NCI-H2227 (cell line): Measurements from ENCODE around the gene SNW1.
"Not testable (repeated sequence)": the region's sequence is repeated elsewhere in the genome, so short reads cannot be mapped to it uniquely, and the experiment has no call there.

Source experiments
- DNase-seq: peaks from one replicate; lab custom pipeline; 2025; ENCODE audit not compliant: unreplicated experiment; lab: John Stamatoyannopoulos, UW

SNW1 gene

GRCh38 chr14:77760381-77761204, at the start of gene SNW1:
SNW1 (minus strand) TSS chr14:77761156; CDS start chr14:77761127, 29 bp downstream.
- peak; percentile 96 for DNase-seq

DNA sequence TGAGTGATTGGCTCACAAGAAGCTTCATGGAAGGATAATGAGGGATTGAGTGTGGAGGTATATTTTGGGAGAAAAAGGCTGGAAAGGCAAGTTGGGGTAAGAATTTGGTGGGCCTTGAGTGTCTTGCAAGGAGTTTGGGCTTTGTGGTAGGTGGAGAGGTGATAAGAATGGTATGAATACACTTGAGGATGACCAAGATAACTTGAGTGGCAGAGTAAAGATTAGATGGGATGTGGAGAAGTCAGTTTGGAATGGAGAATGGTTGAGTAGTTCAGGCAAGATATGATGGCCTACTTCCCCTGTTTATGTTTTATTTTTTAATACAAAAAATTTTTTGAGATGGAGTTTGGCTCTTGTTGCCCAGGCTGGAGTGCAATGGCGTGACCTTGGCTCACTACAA, 48.1 kb upstream of the SNW1 start:
- DNase-seq, result no peak

DNA sequence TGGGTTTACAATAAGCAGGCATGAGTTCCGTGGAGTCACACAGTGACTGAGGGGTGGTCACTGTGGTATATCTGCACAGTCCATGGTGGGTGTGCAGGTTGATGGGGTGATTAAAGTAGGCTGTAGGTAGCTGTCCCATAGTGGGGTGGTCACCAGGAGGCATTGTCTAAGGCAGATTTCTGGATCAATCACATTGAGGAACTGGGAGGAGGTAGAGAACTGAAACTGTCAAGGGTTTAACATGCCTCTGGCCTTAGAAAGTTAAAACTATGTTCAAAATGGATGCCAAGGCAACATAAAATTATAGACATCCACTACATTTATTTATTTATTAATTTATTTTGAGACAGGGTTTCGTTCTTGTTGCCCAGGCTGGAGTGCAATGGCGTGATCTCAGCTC, 47.3 kb upstream of the SNW1 start:
- DNase-seq, result no peak

GRCh38 chr14:77805706-77806105, 44.8 kb upstream of the SNW1 start:
- no peak for DNase-seq

DNA sequence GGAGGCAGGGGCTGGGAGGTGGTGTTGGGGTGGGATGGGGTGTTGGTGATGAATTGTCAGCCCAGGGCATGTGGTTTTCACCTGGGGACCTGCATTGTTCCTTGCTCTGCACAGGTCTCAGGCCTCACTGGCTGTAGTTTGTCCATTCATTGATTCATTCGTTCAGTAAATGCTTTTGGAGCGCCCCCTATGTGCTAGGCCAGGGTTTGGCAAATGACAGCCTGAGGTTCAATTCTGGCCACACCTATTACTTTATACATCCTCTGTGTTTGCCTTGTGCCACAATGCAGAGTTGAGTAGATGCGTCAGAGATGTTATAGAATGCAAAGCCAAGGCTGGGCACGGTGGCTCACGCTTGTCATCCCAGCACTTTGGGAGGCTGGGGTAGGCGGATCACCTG, 43.6 kb upstream of the SNW1 start:
- no peak for DNase-seq

GRCh38 chr14:77800814-77801213, 39.9 kb upstream of the SNW1 start:
- no peak for DNase-seq

GRCh38 chr14:77799863-77800730, 39.1 kb upstream of the SNW1 start, which contains the start of gene ADCK1:
ADCK1 (plus strand) TSS chr14:77800109; CDS start chr14:77818979, 18,870 bp downstream.
- DNase-seq, result peak; percentile 92

DNA sequence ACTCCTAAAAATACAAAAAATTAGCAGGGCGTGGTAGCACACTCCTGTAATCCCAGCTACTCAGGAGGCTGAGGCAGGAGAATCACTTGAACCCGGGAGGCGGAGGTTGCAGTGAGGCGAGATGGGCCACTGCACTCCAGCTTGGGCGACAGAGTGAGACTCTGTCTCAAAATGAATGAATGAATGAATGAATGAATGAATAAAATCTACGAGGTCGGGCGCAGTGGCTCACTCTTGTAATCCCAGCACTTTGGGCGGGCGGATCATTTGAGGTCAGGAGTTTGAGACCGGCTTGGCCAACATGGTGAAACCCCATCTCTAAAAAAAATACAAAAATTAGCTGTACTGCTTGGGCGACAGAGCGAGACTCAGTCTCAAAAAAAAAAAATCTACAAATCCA, 38.5 kb upstream of the SNW1 start:
- DNase-seq, result not testable (repeated sequence)

- DNase-seq, result no peak
These were observed 33.4 kb upstream of the SNW1 start for GRCh38 chr14:77794357-77794756.

GRCh38 chr14:77793255-77793654, 32.3 kb upstream of the SNW1 start:
- not testable (repeated sequence) for DNase-seq

DNA sequence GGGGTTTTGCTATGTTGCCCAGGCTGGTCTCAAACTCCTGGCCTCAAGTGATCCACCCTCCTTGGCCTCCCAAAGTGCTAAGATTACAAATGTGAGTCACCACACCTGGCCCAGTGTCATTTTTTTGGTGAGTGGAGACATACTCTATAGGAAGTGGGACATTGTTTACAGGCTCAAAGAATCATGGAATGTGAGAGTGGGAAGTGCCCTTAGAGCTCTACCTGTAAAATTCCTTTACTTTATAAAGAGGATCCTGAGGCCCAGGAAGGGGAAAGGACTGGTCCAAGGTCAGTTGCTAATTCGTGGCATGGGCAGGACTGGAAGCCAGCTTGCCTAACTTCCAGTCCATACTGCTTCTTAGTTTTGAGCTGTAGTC, 30.3 kb upstream of the SNW1 start:
- DNase-seq, result no peak

DNA sequence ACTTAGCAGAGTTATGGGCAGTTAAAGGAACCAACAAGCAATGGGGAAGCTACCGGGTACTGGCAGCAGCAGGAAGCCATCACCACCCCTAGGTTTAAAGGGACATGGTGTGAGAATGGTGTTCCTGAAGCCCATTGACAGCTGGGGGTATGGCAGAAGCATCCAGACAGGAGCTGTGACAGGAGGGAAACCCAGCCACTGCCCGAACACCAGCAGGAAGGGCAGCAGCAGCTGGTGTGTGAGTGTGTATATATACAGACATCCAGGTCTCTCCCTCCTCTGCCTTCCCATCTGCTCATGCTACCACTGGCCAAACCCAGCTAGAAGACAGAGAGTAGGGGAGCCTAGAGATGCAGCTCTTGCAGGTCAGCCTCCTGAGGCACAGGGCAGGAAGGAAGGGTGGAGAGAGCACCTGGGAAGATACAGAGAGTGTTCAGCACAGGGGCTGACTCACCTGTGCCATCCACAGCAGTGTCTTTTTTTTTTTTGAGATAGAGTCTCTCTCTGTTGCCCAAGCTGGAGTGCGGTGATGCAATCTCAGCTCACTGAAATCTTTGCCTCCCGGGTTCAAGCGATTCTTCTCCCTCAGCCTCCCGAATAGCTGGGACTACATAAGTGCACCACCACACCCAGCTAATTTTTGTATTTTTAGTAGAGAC, 29.7 kb upstream of the SNW1 start:
- DNase-seq, result no peak

GRCh38 chr14:77786148-77786547, 25.2 kb upstream of the SNW1 start:
- DNase-seq, result peak; percentile 28

DNA sequence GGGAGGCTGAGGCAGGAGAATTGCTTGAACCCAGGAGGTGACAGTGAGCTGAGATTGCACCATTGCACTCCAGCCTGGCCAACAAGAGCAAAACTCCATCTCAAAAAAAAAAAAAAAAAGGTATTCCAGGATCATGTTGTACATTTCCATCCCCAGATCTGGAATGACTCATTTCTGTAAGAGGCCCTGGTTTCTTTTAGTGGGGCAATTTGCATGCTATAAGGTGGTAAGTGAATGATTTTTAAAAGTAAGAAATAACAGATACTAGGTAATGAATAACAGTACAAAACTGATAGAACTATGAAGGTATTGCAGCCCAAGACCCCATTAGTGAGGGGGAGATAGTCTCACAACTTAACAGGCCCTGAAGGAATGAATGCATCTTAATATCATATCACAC, 21.2 kb upstream of the SNW1 start:
- DNase-seq, result no peak

GRCh38 chr14:77773966-77774365, 13.0 kb upstream of the SNW1 start:
- not testable (repeated sequence) for DNase-seq

GRCh38 chr14:77768442-77769069, 7.6 kb upstream of the SNW1 start:
- DNase-seq, result not testable (repeated sequence)

- DNase-seq, result no peak
These were observed 3.0 kb upstream of the SNW1 start for GRCh38 chr14:77763978-77764377.

DNA sequence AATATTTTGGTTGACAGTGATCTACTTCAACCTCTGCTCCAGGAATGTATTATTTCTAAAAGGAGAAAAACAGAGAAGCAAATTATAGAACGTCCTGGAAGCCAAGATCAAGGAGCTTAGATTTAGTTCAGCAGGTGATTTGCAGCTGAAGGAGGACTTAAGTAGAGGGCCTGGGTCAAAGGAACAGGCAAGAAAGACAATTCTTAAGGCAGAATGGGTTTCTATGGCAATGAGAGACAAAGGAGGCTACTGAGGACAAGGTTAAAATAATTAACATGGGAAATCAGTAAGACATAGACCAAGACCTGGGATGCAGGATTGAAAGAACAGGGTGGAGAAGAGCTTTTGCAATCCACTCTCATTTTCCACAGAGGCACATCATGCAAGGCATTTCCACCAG, 2.4 kb upstream of the SNW1 start:
- no peak for DNase-seq

- DNase-seq, result no peak
These were observed 412 bp upstream of the SNW1 start for GRCh38 chr14:77761205-77761931.

- DNase-seq, result peak; percentile 33
These were observed 8.0 kb downstream of the SNW1 start for GRCh38 chr14:77752799-77753516.
